ENCODE results near the gene TRMT44.

DNA sequence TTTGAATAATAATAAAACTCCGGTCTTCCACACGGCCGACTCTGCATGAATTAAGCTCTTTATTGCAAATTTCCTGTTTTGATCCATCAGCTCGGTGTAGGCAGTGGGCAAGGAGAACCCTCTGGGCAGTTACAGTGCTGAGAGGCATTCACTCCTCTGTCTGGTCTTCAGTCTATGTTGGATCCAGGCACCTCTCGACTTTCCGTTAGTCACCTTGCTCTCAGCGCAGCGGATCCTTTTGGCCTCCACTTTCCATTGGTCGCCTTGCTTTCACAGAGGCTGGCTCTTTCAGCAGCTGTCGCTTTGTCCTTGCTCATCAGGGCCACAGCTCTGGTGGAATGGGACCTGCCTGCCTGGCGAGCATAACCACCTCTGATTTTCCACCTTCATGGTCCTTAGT lies 52.9 kb downstream of the TRMT44 start:
- TF ChIP-seq, protein P1, sequence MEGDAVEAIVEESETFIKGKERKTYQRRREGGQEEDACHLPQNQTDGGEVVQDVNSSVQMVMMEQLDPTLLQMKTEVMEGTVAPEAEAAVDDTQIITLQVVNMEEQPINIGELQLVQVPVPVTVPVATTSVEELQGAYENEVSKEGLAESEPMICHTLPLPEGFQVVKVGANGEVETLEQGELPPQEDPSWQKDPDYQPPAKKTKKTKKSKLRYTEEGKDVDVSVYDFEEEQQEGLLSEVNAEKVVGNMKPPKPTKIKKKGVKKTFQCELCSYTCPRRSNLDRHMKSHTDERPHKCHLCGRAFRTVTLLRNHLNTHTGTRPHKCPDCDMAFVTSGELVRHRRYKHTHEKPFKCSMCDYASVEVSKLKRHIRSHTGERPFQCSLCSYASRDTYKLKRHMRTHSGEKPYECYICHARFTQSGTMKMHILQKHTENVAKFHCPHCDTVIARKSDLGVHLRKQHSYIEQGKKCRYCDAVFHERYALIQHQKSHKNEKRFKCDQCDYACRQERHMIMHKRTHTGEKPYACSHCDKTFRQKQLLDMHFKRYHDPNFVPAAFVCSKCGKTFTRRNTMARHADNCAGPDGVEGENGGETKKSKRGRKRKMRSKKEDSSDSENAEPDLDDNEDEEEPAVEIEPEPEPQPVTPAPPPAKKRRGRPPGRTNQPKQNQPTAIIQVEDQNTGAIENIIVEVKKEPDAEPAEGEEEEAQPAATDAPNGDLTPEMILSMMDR (IDR thresholded peaks at IDR 0.05): no peak
- TF ChIP-seq POLR2AphosphoS5 (IDR thresholded peaks at IDR 0.05) (no peak), POLR2A (IDR thresholded peaks at IDR 0.05) (no peak)
